Stimulated activated CD8-positive, alpha-beta memory T cell treated with anti-CD3 and anti-CD28 coated beads, Interleukin-7, amount 100 ng/mL, for 48 hours (primary cell): Measurements from ENCODE around the gene MANEAL.

Experiments used
- DNase-seq, 2 donors: peaks; one replicate each; pipeline ENCODE4 v3.0.0-alpha.2; 2020; ENCODE audit warnings: low read depth in 1 of 2; ENCODE audit errors: extremely low read depth in 1 of 2

Gene MANEAL

DNA sequence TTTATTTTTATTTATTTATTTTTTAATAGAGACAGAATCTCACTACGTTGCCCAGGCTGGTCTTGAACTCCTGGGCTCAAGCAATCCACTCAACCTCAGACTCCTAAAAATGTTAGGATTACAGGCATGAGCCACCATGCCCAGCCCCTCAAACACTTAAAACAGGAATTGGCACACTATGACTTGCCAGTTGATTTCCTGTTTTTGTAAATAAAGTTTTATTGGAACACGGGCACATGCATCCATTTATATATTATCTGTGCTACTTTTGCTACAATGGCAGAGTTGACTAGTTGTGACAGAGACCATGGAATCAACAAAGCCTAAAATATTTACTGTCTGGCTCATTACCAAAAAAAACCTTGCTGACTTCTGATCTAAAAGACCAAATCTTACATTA lies 30.4 kb downstream of the MANEAL start:
- DNase-seq: no peak

DNA sequence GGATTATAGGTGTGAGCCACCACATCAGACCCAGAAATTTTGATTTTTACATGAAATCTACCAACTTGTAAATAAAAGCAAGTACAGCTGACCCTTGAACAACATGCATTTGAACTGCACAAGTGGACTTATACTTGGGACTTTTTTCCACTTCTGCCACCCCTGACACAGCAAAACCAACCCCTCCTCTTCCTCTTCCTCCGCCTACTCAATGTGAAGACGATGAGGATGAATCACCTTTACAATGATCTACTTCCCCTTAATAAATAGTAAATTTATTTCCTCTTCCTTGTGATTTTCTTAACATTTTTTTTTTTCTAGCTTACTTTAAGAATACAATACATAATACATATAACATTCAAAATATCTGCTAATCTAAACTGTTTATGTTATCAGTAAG lies 31.9 kb downstream of the MANEAL start:
- no peak for DNase-seq

DNA sequence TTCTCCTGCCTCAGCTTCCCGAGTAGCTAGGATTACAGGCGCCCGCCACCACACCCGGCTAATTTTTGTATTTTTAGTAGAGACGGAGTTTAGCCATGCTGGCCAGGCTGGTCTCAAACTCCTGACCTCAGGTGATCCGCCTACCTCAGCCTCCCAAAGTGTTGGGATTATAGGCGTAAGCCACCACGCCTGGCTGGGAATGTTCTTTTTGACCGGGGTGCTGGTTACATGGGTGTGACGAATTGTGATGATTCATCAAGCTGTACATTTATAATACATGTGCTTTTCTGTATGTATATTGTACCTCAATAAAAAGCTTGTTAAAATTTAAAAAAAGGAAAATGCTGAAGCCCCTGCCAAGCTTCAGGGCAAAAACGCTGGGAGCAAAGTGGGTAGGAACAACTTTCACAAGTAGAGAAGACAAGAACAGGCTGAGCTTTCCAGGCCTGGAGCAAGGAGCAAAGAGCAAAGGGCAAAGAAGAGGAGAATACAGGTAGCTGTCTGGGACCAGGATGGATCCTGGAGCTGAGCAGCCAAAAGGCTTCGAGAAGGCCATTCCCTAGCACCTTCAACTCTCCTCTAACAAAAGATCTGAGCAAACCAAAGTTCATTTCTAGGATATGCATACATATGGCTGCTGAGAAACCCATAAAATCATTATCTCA lies 34.9 kb downstream of the MANEAL start:
- no peak for DNase-seq

DNA sequence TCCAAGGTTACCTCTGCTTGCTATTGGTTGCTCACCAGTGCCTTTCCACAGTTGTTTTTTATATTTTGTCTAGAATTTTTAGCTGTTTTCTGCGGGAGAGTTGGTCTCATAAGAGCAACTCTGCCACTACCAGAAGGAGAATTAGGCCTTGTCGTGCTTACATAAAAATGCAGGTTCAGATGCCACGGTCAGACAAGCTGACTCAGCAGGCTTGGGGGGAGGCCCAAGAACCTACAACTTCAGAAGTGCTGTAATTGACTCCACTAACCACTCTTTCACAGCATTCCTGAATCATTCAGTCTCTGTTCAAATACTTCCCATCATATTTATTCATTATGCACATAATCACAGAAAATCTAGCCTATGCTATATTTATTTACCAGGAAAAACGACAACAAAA lies 37.5 kb downstream of the MANEAL start:
- DNase-seq: no peak

DNA sequence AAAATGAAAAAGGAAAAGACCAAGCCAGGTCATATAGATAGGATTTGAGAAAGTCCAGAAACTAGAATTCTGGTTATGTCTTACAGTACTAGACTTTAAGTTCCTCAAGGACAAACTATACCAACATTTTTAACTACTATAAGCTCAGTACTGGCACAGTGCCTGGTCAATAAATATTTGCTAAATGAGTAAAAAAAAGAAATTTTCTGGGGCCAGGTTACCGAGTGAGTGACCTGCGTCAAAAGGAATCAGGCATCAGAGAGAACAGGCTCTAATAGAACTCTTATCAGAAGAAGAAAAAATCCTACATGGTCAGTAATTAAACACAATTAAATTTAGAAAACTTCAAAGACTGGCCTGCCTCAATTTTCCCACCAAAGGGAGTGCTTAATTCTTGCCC lies 38.2 kb downstream of the MANEAL start:
- no peak for DNase-seq

DNA sequence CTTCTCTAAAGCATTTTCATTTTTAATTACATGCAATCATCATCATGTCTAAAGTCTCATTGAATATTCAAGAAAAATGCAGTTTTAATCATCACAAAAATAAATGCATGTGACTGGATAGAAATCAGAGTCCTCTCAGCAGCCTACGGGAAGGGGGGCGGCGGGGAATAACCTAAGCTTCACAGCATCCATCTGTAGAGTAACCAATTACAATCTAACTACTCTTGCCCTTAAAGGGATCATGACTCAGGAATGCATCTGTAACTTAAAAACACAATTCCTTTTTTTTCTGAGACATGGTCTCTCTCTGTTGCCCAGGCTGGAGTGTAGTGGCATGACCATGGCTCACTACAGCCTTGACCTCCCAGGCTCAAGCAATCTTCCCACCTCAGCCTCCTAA lies 43.1 kb downstream of the MANEAL start:
- no peak for DNase-seq

DNA sequence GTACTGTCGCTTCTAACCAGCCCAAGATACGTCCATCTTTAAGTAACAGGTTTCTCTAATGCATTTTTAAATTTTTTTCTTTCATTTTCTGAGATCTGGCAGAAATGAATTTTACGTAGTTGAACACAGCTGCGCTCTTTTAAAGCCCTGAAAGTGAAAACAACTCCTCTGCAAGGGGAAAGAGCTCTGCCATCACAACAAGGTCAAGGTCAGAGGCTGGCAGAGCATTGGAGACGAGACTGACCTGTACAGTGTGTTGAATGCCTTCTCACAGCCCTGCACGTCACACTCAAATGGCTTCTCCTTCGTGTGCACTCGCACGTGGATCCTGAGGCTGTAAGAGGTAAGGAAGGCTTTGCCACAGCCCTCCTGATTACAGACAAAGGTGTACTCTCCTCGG lies 46.0 kb downstream of the MANEAL start:
- no peak for DNase-seq

DNA sequence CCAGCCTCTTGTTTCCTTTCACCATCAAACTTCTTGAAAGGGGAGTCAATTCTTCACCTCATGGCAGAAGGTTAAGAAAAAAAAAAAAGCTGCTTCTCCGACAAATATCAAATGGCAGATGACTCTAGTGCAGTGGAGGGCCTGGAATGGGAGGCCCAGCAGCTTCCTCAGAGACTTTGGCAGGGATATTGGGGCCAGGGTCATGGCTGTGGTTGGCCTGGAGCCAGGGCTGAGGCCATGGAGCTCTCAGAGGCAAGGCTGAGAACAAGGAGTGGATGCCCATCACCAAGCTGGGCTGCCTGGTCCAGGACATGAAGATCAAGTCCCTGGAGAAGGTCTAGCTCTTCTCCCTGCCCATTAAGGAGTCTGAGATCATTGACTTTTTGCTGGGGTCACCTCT lies 47.1 kb downstream of the MANEAL start:
- no peak for DNase-seq

DNA sequence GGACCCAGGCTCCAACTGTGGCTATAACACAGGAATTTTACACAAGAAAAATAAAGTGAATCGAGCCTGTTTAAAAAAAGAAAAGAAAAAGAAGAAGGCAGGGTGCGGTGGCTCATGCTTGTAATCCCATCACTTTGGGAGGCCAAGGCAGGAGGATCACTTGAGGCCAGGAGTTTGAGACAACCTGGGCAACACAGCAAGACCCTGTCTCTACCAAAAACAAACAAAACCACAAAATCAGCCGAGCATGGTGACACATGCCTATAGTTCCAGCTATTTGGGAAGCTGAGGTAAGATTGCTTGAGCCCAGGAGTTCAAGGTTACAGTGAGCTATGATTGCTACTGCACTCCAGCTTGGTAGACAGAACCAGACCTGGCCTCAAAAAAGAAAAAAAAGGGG lies 48.0 kb downstream of the MANEAL start:
- DNase-seq: no peak

DNA sequence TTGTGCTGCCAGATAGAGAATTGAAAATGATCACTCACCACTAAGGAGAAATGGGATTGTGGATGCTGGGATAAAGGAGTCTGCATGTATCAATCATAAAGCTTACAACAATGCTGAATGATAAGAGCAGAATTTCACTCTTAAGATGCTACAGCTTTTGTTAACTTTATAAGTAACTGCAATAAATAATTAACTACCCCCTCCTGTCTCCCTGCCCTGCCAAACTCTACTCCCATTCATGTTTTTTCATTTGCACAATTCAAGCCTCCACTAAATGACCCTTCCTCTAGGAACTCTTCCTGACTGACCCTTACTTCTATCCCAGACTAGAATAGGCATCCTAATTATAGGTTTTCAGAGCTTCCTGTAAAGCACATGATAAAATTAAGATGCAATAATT lies 50.9 kb downstream of the MANEAL start:
- no peak for DNase-seq

DNA sequence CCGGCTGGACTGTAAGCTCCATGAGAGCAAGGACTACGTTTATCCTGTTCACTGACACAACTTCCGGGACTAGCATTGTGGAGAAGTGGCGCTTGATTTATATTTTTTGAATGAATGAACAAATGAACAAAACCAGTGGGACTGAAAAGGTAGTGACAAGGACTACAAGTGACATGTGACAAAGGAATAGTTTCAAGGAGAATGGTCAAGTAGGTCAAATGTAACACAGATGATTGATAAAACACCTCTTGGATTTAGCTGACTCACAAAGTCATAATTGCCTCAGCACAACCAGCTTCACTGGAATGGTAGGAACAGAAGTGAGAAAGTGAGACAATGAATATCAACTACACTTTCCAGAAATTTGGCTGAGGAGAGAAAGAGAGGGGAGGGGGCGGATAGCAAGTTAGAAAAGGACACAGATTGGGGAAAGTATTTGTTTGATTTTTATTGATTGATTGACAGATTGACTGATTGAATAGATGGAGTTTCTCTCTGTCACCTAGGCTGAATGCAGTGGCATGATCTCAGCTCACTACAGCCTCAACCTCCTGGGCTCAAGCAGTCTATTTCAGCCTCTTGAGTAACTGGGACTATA lies 51.5 kb downstream of the MANEAL start:
- no peak for DNase-seq

DNA sequence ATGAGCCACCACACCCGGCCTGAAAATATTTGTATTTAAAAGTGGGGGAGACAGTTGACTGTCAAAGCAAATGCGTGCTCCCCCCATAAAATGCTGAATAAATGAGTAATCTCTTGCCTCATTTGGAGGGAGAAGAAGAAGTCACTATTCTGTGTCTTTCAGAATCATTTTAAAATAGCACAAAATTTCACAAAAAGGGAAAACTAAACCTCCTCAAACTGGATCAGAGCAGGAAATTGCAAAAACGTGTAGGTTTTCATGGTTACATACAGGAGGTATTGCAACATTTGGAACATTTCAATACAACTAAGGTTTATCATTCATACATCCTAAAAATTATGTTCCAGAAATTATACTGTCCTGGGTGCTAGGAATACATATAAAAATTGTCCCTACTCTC lies 52.1 kb downstream of the MANEAL start:
- DNase-seq: no peak

DNA sequence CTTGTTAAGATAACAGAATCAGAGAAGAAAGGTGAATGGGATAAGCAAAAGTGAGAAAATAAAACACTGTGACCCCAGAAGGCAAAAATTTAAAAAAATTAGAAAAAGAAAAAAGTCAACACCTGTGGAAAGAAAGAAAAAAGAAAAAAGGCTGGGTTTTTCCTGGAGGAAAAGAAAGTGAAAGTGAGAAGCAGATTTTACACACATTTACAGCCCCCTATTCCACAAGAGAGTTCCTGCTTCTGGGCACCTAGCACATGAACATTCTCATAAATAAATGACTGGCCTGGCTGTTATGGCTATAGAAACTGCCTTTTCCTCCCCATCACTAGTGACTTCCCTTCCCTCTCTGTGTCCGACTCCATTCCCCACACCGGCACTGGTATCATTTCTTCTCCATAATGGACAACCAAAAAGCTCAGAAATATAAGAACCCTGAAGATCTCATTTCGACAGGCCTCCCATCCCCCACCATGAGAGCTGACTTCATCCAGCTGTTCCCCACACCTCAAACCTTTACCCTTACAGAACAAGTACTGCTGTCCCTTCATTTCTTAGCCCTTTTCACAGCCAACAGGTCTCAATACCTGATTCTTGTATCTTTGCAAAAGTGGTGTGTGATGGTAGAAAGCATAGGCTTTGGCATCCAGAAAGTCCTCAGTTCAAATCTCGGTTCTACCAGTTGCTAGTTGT lies 53.1 kb downstream of the MANEAL start:
- no peak for DNase-seq

DNA sequence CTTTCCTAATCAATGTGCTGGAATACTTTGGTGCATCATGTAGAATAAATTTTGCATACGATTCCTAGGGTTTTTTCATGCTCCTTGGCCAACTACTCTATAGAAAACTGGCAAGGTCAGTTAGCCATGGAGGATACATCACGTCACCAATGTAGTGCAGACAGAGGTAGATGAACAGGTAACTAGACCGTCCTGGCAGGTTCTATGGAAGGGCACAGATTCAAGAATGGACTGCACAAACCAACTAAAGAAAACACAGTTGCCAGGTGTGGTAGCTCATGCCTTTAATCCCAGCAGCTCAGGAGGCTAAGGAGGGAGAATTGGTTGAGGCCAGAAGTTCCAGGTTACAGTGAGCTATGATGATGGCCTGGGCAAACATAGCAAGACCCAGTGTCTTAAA lies 55.8 kb downstream of the MANEAL start:
- no peak for DNase-seq

DNA sequence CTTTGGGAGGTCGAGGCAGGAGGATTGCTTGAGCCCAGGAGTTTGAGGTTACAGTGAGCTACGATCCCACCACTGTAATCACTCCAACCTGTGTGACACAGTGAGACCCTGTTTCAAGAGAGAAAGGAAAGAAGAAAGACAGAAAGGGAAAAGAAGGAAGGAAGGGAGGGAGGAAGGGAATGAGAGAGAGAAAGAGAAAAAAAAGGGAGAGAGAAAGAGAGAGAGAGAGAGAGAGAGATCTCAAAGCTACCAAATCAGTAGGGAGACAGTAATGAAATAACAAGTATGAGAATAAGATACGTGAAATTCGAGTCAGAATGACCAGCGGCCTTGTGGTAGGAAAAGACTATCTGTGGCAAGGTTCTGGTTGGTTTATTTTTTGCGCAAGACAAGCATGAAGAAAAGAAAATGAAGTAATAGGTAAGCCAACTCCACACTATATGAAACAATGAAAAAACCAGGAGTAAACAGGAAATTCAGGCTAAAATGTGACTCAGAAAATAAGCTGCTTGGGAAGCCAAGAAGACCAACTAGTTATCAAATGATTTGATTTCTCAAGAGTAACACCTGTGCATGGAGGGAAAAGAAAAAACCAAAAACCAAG lies 56.8 kb downstream of the MANEAL start:
- DNase-seq: no peak
